ENCODE data around the gene PLOD1. TPM values are rescaled to one million over a fixed set of nuclear protein-coding genes. Genes with fewer than 3 reads are reported as not detected.

The PLOD1 gene
- total RNA-seq, 4 donors from 2014 or later, result 52.8 to 87.9 (median 64.0) TPM

DNA sequence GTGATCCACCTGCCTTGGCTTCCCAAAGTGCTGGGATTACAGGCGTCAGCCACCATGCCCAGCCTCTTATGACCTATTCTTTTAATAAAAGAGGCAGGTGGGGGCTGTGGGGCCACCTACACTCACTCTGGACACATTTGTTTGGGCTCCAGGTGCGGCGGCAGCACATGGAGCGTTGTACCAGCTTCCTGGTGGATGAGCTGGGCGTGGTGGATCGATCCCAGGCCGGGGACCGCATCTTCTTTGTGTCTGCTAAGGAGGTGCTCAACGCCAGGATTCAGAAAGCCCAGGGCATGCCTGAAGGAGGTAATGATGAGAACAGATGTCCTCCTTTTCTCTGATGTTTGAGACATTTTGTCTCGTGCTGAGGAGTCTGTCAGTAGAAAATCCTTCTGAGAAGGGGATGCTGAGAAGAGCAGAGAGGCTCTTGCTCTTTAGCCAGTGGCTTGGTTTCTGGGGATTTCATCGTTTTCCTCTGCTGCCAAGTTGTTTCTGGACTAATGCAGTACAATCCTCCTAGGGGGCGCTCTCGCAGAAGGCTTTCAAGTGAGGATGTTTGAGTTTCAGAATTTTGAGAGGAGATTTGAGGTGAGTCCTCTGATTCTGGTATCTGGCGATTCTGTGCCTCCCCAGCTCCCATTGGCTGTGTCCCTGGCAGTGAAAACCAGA lies 66.9 kb downstream of the PLOD1 start:
- no peaks in the 10 kb centered on the region for H3K4me1 ChIP-seq
- DNase-seq (ENCODE audit: low spot score in 2 of 2), result peak in 1 of 2 donors; percentile 63
- H3K36me3 ChIP-seq, result peaks cover 0 to 100% (median 33%) of the 10 kb centered on the region in 3 donors
- H3K9me3 ChIP-seq, result no peaks in the 10 kb centered on the region
- no peak overlapping the region for H3K27ac ChIP-seq
- H3K4me3 ChIP-seq, result no peak overlapping the region
- H3K27me3 ChIP-seq, result no peaks in the 10 kb centered on the region
- TF ChIP-seq, protein P1, sequence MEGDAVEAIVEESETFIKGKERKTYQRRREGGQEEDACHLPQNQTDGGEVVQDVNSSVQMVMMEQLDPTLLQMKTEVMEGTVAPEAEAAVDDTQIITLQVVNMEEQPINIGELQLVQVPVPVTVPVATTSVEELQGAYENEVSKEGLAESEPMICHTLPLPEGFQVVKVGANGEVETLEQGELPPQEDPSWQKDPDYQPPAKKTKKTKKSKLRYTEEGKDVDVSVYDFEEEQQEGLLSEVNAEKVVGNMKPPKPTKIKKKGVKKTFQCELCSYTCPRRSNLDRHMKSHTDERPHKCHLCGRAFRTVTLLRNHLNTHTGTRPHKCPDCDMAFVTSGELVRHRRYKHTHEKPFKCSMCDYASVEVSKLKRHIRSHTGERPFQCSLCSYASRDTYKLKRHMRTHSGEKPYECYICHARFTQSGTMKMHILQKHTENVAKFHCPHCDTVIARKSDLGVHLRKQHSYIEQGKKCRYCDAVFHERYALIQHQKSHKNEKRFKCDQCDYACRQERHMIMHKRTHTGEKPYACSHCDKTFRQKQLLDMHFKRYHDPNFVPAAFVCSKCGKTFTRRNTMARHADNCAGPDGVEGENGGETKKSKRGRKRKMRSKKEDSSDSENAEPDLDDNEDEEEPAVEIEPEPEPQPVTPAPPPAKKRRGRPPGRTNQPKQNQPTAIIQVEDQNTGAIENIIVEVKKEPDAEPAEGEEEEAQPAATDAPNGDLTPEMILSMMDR (IDR thresholded peaks at IDR 0.05), result peak; percentile 25 to 44 (median 29)
- no peak for TF ChIP-seq POLR2A (IDR thresholded peaks at IDR 0.05)
- no peak for TF ChIP-seq EP300 (IDR thresholded peaks at IDR 0.05)
- 77 to 79% methylated on average over 14 of the region's 14 CpGs for WGBS, 2 donors

DNA sequence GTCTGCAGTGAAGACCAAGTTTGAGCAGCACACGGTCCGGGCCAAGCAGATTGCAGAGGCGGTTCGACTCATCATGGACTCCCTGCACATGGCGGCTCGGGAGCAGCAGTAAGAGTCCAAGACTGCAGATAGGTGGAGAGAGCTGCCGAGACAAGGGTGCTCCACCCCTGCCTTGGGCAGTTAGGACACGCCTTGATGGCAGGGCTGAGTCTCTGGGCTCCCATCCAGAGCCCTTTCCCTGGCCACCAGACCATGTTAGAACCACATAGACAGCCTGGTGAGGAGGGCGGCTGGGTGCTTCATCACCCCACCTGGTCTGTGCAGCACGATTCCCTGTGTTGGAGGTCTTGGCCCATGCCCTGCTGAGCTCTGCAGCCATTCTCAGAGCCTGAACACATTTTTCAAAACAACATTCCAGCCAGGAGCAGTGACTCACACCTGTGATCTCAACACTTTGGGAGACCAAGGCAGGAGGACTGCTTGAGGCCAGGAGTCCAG lies 67.5 kb downstream of the PLOD1 start:
- no peaks in the 10 kb centered on the region for H3K4me1 ChIP-seq
- 84 to 95% methylated on average over 7 to 10 of the region's 10 CpGs for WGBS, 2 donors
- DNase-seq (ENCODE audit: low spot score in 2 of 2), result no peak
- no peaks in the 10 kb centered on the region for H3K9me3 ChIP-seq
- TF ChIP-seq, protein P1 (IDR thresholded peaks at IDR 0.05), result peak in 1 of 5 experiments; percentile 0
- TF ChIP-seq EP300 (IDR thresholded peaks at IDR 0.05), result no peak
- H3K4me3 ChIP-seq, result no peak overlapping the region
- H3K27ac ChIP-seq, result no peak overlapping the region
- no peaks in the 10 kb centered on the region for H3K27me3 ChIP-seq
- peaks cover 0 to 100% (median 37%) of the 10 kb centered on the region in 3 donors for H3K36me3 ChIP-seq

DNA sequence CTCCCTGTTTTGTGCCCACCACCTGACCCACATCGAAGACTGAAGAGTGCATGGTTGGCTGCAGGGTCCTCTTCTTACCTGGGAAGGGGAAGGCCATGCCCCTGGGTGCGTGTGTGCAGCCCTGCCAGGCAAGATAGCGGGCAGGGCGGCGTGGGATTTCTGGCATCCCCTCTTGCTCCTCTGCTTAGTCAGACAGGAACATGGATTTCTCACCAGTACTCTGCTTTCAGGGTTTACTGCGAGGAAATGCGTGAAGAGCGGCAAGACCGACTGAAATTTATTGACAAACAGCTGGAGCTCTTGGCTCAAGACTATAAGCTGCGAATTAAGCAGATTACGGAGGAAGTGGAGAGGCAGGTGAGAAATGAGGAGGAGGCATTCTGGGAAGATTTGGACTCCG lies 69.2 kb downstream of the PLOD1 start:
- Histone ChIP-seq H3K27me3 (no peaks in the 10 kb centered on the region), H3K9me3 (no peaks in the 10 kb centered on the region), H3K4me3 (no peak overlapping the region), H3K4me1 (no peaks in the 10 kb centered on the region), H3K36me3 (peaks cover 0 to 98% (median 42%) of the 10 kb centered on the region in 3 donors), H3K27ac (no peak overlapping the region)
- 94 to 96% methylated on average over 12 of the region's 12 CpGs for WGBS, 2 donors
- no peak for TF ChIP-seq EP300 (IDR thresholded peaks at IDR 0.05)
- TF ChIP-seq, protein P1 (IDR thresholded peaks at IDR 0.05), result no peak
- no peak for TF ChIP-seq POLR2A (IDR thresholded peaks at IDR 0.05)
- no peak for DNase-seq (ENCODE audit: low spot score in 2 of 2)

DNA sequence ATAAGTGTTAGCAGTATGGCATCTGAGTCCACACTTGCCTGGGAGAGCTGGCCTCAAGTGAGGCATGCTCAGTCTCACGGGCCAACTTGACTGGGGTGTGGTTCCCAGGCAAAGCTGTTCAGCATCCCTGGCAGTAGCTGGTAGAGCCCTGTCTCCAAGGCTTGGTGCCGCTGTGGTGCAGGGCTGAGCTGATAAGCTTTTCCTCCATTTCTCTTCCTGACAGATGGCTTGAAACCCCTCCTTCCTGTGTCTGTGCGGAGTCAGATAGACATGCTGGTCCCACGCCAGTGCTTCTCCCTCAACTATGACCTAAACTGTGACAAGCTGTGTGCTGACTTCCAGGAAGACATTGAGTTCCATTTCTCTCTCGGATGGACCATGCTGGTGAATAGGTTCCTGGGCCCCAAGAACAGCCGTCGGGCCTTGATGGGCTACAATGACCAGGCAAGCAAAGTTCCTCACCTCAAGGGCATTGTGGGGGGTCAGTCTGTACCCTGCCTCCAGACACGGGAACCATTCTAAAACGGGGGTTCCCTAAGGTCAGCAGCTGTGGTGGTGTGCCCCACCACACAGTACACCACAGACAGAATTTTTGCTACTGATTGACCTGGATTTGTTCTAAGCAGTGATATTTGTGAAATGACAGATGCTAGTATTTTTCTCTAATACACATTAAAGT lies 71.1 kb downstream of the PLOD1 start:
- peaks cover 0 to 98% (median 50%) of the 10 kb centered on the region in 3 donors for H3K36me3 ChIP-seq
- H3K27me3 ChIP-seq, result no peaks in the 10 kb centered on the region
- no peak overlapping the region for H3K4me3 ChIP-seq
- WGBS, 2 donors, result 86 to 96% methylated on average over 7 to 9 of the region's 9 CpGs
- H3K9me3 ChIP-seq, result no peaks in the 10 kb centered on the region
- no peaks in the 10 kb centered on the region for H3K4me1 ChIP-seq
- TF ChIP-seq, protein P1 (IDR thresholded peaks at IDR 0.05), result no peak
- TF ChIP-seq POLR2A (IDR thresholded peaks at IDR 0.05), result no peak
- no peak for TF ChIP-seq EP300 (IDR thresholded peaks at IDR 0.05)
- no peak for DNase-seq (ENCODE audit: low spot score in 2 of 2)
- no peak overlapping the region for H3K27ac ChIP-seq

Data from tibial nerve (tissue), 4 donors.